ENCODE results near the gene CIART. TPM values are rescaled to one million over a fixed set of nuclear protein-coding genes. Genes with fewer than 3 reads are reported as not detected.
"Not testable (repeated sequence)": the region's sequence is repeated elsewhere in the genome, so short reads cannot be mapped to it uniquely, and the experiment has no call there.

Gene CIART
- total and polyA plus RNA-seq, 2 experiments from 2014 or later = 17.7 to 20.6 TPM

DNA sequence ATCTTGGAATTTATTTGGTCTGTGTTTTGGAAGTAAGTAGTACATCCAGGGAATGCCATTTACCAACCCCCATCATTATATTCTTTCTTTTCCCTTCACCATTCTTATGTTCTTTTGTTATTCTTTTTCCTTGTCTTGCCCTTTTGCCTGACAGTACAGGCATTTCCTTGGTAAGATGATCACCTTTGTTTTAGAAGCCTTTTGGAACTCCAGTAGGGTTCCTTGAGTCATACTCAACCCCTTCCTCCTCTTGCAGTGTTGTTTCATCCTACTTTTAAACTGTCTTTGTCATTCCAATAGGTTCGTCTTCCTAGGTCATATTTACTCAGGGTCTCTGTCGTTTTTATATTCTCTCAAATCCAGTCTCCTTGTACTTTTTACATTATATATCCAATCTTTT lies 20.5 kb downstream of the CIART start:
- TF ChIP-seq, protein P1, sequence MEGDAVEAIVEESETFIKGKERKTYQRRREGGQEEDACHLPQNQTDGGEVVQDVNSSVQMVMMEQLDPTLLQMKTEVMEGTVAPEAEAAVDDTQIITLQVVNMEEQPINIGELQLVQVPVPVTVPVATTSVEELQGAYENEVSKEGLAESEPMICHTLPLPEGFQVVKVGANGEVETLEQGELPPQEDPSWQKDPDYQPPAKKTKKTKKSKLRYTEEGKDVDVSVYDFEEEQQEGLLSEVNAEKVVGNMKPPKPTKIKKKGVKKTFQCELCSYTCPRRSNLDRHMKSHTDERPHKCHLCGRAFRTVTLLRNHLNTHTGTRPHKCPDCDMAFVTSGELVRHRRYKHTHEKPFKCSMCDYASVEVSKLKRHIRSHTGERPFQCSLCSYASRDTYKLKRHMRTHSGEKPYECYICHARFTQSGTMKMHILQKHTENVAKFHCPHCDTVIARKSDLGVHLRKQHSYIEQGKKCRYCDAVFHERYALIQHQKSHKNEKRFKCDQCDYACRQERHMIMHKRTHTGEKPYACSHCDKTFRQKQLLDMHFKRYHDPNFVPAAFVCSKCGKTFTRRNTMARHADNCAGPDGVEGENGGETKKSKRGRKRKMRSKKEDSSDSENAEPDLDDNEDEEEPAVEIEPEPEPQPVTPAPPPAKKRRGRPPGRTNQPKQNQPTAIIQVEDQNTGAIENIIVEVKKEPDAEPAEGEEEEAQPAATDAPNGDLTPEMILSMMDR (IDR thresholded peaks at IDR 0.05; ENCODE audit: low read depth, low read length) = no peak
- Histone ChIP-seq H3K4me3 (no peak overlapping the region), H3K27me3 (no peaks in the 10 kb centered on the region), H3K4me1 (ENCODE audit: low read depth) (no peaks in the 10 kb centered on the region), H3K36me3 (peaks cover 22% of the 10 kb centered on the region), H3K27ac (no peak overlapping the region), H3K9me3 (ENCODE audit: low read depth) (no peaks in the 10 kb centered on the region)
- no peak for DNase-seq (ENCODE audit: low read depth in 1 of 2, low spot score in 1 of 2)

DNA sequence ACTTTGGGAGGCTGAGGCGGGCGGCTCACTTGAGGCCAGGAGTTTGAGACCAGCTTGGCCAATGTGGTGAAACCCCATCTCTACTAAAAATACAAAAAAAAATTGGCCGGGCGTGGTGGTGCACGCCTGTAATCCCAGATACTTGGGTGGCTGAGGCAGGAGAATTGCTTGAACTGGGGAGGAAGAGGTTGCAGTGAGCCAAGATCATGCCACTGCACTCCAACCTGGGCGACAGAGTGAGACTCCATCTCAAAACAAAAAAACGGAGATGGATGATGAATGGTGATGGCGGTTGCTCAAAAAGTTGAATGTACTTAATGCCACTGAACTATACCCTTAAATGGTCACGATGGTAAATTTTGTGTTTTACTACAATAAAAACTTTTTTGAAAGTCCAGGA lies 26.2 kb downstream of the CIART start:
- H3K4me3 ChIP-seq; H3K27me3 ChIP-seq; H3K4me1 ChIP-seq (ENCODE audit: low read depth); H3K9me3 ChIP-seq (ENCODE audit: low read depth); H3K27ac ChIP-seq; H3K36me3 ChIP-seq; DNase-seq (ENCODE audit: low read depth in 1 of 2, low spot score in 1 of 2): not testable (repeated sequence)

DNA sequence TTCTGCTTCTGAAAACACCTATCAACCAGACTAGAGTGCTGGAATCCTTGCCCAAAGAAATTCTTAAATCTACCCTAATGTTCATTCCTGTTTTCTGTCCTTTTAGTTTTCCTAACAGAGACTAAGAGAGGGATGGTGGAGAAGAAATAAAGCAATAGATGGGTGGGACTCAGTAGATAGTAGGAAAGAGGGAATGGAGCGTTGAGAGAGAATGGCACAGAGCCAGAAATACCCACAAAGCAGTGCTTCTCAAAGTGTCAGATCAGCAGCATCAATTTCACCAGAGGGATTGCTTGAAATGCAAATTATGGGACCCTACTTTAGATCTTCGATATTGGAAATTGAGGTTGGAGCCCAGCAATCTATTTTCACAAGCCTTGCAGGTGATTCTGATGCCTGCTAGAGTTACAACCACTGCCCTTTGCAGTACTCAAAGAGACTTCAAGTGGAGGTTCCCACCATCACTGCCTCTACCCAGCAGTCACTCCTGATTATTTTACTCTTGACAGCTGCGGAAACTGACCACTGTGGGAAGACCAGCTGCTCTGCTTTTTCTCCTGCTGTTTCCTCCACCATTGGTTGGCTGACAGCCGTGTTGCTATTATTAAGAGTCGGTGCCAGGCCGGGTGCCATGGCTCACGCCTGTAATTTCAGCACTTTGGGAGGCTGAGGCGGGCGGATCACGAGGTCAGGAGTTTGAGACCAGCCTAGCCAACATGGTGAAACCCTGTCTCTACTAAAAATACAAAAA lies 27.6 kb downstream of the CIART start:
- TF ChIP-seq, protein P1 (IDR thresholded peaks at IDR 0.05; ENCODE audit: low read depth, low read length) = no peak
- H3K4me1 ChIP-seq (ENCODE audit: low read depth) = no peaks in the 10 kb centered on the region
- peak overlapping the region; percentile 47 for H3K27ac ChIP-seq
- peak in 1 of 2 donors; percentile 4 for DNase-seq (ENCODE audit: low read depth in 1 of 2, low spot score in 1 of 2)
- no peaks in the 10 kb centered on the region for H3K27me3 ChIP-seq
- H3K36me3 ChIP-seq = peaks cover 8% of the 10 kb centered on the region
- no peak overlapping the region for H3K4me3 ChIP-seq
- H3K9me3 ChIP-seq (ENCODE audit: low read depth) = no peaks in the 10 kb centered on the region

DNA sequence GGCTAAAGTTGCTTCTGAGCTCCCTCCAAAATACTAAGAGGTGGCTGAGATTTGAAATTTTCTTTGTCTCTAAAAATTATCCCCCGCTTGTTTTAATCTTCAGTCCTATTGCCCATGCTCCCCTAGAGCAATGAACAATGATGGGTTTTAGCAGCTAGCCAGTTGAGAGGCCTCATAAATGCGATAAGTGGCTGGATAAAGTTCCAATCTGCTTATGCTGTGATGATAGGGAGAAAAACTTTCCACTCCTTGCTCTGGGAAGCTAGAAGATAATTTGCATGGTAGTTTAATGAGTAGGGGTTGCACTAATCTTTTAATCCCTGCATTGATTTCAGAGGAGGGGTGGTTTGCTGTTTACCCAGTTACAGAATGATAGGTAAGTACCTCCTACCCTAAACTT lies 29.4 kb downstream of the CIART start:
- Histone ChIP-seq H3K4me1 (ENCODE audit: low read depth) (no peaks in the 10 kb centered on the region), H3K27me3 (no peaks in the 10 kb centered on the region), H3K4me3 (no peak overlapping the region), H3K9me3 (ENCODE audit: low read depth) (no peaks in the 10 kb centered on the region), H3K27ac (no peak overlapping the region), H3K36me3 (peaks cover 3% of the 10 kb centered on the region)
- no peak for DNase-seq (ENCODE audit: low read depth in 1 of 2, low spot score in 1 of 2)
- TF ChIP-seq, protein P1 (IDR thresholded peaks at IDR 0.05; ENCODE audit: low read depth, low read length) = no peak

DNA sequence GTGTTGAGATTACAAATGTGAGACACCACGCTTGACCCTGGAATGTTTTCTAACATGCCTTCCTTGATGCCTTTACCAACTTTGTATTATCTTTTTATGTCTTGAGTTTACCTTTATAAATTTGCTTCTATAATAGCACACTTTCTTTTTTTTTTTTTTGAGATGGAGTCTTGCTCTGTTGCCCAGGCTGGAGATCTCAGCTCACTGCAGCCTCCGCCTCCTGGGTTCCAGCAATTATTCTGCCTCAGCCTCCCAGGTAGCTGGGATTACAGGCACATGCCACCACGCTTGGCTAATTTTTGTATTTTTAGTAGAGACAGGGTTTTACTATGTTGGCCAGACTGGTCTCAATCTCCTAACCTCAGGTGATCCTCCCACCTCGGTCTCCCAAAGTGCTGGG lies 32.3 kb downstream of the CIART start:
- not testable (repeated sequence) for H3K4me3 ChIP-seq; H3K4me1 ChIP-seq (ENCODE audit: low read depth); H3K27ac ChIP-seq; H3K27me3 ChIP-seq; H3K9me3 ChIP-seq (ENCODE audit: low read depth); DNase-seq (ENCODE audit: low read depth in 1 of 2, low spot score in 1 of 2); H3K36me3 ChIP-seq

DNA sequence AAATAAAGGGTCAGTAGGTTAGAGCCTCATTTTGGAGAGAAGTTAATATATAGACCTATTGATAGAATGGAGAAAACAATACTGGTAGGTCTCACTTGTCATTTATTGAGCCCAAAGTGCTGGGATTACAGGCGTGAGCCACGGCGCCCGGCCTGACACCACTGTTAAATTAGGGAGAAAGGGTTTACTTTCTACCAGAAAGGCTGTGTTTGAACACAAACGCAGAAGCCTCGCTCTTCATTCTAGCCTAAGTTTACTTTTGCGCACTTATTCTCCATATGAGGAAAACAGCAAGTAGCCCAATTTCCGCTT lies 38.3 kb downstream of the CIART start:
- H3K4me1 ChIP-seq (ENCODE audit: low read depth) = peaks cover 4% of the 10 kb centered on the region
- no peaks in the 10 kb centered on the region for H3K9me3 ChIP-seq (ENCODE audit: low read depth)
- peak overlapping the region; percentile 86 for H3K4me3 ChIP-seq
- peak in 1 of 2 donors; percentile 3 for DNase-seq (ENCODE audit: low read depth in 1 of 2, low spot score in 1 of 2)
- H3K27ac ChIP-seq = peak overlapping the region; percentile 92
- peaks cover 8% of the 10 kb centered on the region for H3K36me3 ChIP-seq
- TF ChIP-seq, protein P1 (IDR thresholded peaks at IDR 0.05; ENCODE audit: low read depth, low read length) = no peak
- no peaks in the 10 kb centered on the region for H3K27me3 ChIP-seq

DNA sequence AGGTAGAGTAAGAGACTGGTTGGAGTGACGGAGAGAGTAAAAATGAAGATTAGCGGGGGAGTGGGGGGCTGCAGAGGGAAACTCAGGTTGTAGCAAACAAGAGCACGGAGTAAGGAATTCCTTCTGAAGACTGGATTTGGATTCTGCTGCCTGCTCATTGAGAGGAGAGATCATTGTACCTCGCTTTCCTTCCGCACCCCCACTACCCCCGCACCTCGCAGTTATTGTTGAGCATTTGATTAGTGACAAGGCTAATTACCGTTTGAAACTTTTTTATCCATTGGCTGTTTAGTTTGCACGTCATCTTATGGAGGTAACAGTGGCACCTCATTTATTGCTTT lies 39.4 kb downstream of the CIART start:
- TF ChIP-seq, protein P1 (IDR thresholded peaks at IDR 0.05; ENCODE audit: low read depth, low read length) = no peak
- peak overlapping the region; percentile 86 for H3K4me3 ChIP-seq
- no peaks in the 10 kb centered on the region for H3K9me3 ChIP-seq (ENCODE audit: low read depth)
- H3K36me3 ChIP-seq = peaks cover 17% of the 10 kb centered on the region
- H3K27me3 ChIP-seq = no peaks in the 10 kb centered on the region
- no peak for DNase-seq (ENCODE audit: low read depth in 1 of 2, low spot score in 1 of 2)
- H3K4me1 ChIP-seq (ENCODE audit: low read depth) = peaks cover 4% of the 10 kb centered on the region
- H3K27ac ChIP-seq = peak overlapping the region; percentile 92
